ENCODE measurements around the gene CACNA2D1. TPM values are rescaled to one million over a fixed set of nuclear protein-coding genes. Genes with fewer than 3 reads are reported as not detected.
A peak's percentile ranks its signal among the peaks of the same experiment; 100 is the strongest.

CACNA2D1 gene
- total RNA-seq, result under 1 TPM in 1 of 2 donors, not detected in 1; 0.46 TPM

DNA sequence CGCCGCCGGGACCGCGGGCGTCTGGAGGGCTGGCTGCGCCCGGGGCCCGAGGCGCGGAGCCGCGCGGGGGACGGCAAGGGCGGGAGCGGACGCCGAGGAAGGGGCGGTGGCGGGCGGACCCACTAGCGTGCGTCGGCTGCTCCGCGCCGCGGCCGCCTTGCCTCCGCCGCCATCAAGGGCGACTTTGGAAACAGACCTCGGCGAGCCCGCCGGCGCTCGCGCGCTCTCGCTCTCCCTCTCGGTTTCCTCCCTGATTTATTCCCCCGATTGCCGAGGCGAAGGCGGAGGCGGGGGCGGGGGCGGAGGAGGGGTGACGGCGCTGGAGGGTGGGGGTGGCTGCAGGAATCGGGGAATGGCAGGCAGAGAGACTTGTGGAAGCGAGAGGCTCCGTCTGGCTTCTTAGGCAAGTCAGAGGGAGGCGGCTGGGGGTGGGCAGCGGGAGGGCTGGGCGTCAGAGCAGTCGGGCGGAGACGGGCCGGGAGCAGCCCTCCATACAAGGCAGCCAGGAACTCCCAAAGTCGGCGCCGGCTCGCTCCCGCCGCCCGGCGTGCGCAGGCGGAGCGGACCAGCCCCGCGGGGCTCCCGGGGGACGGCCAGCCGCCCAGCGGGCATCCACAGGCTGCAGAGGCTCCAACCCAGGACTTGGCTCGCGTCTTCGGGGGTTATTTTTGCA is at the start of gene CACNA2D1:
CACNA2D1 (minus strand) TSS at position 231 of the 673 bp plus-strand sequence.
- H3K36me3 Mint-ChIP-seq (ENCODE audit: insufficient read depth in 2 of 2), result no peaks in the 10 kb centered on the region
- no peaks in the 10 kb centered on the region for H3K9me3 Mint-ChIP-seq
- H3K4me3 Mint-ChIP-seq, result peak within 1 kb of the TSS; percentile 65 to 75
- ATAC-seq (replicated peaks in 1 of 2) (peak; percentile 44 to 67), DNase-seq (peak in 1 of 2 donors; percentile 15)
- peaks cover 55% of the 10 kb centered on the region for H3K27me3 Mint-ChIP-seq (ENCODE audit: low read depth)
- H3K27ac Mint-ChIP-seq, result no peak within 1 kb of the TSS
- H3K4me1 Mint-ChIP-seq (ENCODE audit: low read depth), result no peaks in the 10 kb centered on the region

DNA sequence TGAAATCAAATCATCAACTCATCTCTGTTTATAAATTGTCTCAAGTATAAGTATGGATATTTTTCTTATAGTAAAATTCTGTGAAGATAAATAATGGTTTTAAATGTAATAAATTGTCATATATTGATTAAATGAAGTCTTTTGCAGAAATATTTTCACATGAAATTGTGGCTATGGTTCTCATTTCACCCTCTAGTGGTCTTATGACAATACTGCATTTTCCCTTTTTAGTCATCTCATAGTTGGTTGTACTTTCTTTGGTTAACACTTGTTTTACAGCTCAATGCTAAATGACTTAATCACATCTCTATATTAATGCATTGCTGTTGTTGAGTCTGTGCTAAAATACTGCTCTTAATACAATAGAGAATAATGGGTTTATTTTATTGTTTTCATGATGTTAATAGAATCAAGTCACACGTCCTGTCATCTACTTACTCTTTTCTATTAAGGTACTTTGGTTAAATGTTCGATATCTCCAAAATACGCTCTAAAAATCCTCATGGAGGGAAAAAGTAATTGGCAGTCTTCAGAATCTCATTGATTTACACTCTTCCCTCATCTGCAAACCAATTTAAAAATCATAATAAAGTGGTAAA is 38.0 kb upstream of the CACNA2D1 start:
- Mint-ChIP-seq H3K27me3 (ENCODE audit: low read depth) (peaks cover 1% of the 10 kb centered on the region), H3K4me1 (ENCODE audit: low read depth) (no peaks in the 10 kb centered on the region), H3K27ac (no peak overlapping the region), H3K9me3 (no peaks in the 10 kb centered on the region), H3K4me3 (no peak overlapping the region), H3K36me3 (ENCODE audit: insufficient read depth in 2 of 2) (no peaks in the 10 kb centered on the region)
- ATAC-seq (replicated peaks in 1 of 2) (no peak), DNase-seq (no peak)

GRCh38 chr7:82477733-82478515 is 34.3 kb upstream of the CACNA2D1 start:
- Mint-ChIP-seq H3K9me3 (peaks cover 0 to 3% of the 10 kb centered on the region in 2 donors), H3K4me3 (no peak overlapping the region), H3K27ac (no peak overlapping the region), H3K36me3 (ENCODE audit: insufficient read depth in 2 of 2) (no peaks in the 10 kb centered on the region), H3K27me3 (ENCODE audit: low read depth) (peaks cover 5% of the 10 kb centered on the region), H3K4me1 (ENCODE audit: low read depth) (no peaks in the 10 kb centered on the region)
- ATAC-seq (replicated peaks in 1 of 2) (no peak), DNase-seq (no peak)

- Mint-ChIP-seq H3K27me3 (ENCODE audit: low read depth) (peaks cover 5% of the 10 kb centered on the region), H3K9me3 (peaks cover 3% of the 10 kb centered on the region in 2 donors), H3K4me3 (no peak overlapping the region), H3K27ac (no peak overlapping the region), H3K4me1 (ENCODE audit: low read depth) (no peaks in the 10 kb centered on the region), H3K36me3 (ENCODE audit: insufficient read depth in 2 of 2) (no peaks in the 10 kb centered on the region)
- DNase-seq, result no peak
- ATAC-seq (replicated peaks in 1 of 2), result no peak
Measured at GRCh38 chr7:82472966-82473365, 29.4 kb upstream of the CACNA2D1 start.

DNA sequence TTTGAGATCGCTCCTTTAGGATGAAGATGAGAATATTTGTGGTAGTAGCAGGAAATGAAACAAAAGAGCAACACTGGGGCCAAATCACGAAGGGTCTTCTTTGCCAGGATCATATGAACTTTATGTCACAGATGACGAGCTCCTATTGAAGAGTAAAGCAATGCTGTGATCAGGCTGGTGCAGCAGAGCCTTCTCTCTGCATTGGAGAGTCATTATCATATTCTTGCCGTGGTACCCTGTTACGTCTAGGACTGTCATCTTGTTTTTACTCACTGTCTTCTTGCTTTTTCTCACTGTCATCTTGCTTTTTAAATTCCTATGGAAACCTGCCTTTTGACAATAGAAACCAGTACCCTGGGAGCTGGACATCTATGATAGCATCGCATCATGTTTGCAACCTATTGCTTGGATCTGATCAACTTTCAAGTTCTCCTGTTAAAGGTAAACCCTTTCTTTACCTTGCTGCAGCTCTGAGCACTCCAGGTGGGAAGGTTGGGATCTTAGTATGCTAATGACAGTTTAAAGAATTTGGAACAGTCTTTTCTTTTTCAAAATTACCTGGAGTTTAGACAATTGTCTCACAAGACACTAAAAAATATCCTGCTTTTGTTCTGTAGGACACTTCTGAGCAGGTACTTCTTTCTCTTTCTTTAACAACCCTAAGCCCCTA is 27.9 kb upstream of the CACNA2D1 start:
- ATAC-seq (replicated peaks in 1 of 2), result no peak
- Mint-ChIP-seq H3K9me3 (peaks cover 3% of the 10 kb centered on the region in 2 donors), H3K36me3 (ENCODE audit: insufficient read depth in 2 of 2) (no peaks in the 10 kb centered on the region), H3K4me1 (ENCODE audit: low read depth) (no peaks in the 10 kb centered on the region), H3K4me3 (no peak overlapping the region), H3K27me3 (ENCODE audit: low read depth) (peaks cover 3% of the 10 kb centered on the region), H3K27ac (no peak overlapping the region)
- no peak for DNase-seq

- Mint-ChIP-seq H3K27me3 (ENCODE audit: low read depth) (no peaks in the 10 kb centered on the region), H3K36me3 (ENCODE audit: insufficient read depth in 2 of 2) (no peaks in the 10 kb centered on the region), H3K27ac (no peak overlapping the region), H3K9me3 (peaks cover 3 to 5% of the 10 kb centered on the region in 2 donors), H3K4me3 (no peak overlapping the region), H3K4me1 (ENCODE audit: low read depth) (no peaks in the 10 kb centered on the region)
- DNase-seq, result no peak
- ATAC-seq (replicated peaks in 1 of 2), result no peak
Measured at GRCh38 chr7:82469207-82469606, 25.6 kb upstream of the CACNA2D1 start.

DNA sequence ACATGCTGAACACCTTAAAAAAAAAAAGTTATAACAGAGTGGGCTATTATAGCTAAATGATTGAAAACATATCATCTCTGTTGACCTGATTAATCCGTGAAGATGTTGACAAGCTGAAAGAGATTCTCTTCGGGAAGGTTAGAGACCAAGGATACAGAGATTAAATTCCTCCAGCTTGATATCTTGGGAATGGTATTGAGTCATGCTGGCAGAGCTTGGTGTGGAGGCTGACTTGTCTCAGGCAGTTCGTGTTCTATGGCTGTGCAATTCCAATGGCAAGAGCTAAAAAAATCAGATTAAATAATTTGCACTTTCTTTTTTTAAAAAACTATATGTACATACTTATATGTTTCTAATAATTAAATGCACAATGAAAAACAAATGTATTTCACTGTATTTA is 24.9 kb upstream of the CACNA2D1 start:
- no peaks in the 10 kb centered on the region for H3K27me3 Mint-ChIP-seq (ENCODE audit: low read depth)
- no peak overlapping the region for H3K4me3 Mint-ChIP-seq
- no peaks in the 10 kb centered on the region for H3K4me1 Mint-ChIP-seq (ENCODE audit: low read depth)
- no peaks in the 10 kb centered on the region for H3K36me3 Mint-ChIP-seq (ENCODE audit: insufficient read depth in 2 of 2)
- peaks cover 1 to 5% of the 10 kb centered on the region in 2 donors for H3K9me3 Mint-ChIP-seq
- DNase-seq, result no peak
- no peak for ATAC-seq (replicated peaks in 1 of 2)
- no peak overlapping the region for H3K27ac Mint-ChIP-seq

DNA sequence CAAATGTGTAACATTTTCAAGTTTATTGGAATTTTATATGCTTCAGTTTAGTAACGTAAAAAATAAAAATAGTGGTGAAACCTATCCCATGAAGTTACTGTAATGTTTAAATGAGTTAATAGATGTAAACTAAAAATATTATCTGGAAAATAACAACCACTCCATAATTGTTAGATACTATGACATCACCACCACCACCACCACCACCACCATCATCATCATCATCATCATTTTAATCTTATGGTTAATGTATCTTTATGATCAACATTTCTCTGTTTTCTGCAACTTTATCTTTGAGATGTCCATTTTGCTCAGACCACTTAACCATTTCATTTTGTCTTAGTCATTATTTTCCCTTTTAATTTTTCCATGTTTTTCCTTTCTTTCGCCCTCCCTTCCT is 23.4 kb upstream of the CACNA2D1 start:
- no peaks in the 10 kb centered on the region for H3K36me3 Mint-ChIP-seq (ENCODE audit: insufficient read depth in 2 of 2)
- no peak overlapping the region for H3K27ac Mint-ChIP-seq
- no peaks in the 10 kb centered on the region for H3K27me3 Mint-ChIP-seq (ENCODE audit: low read depth)
- H3K4me1 Mint-ChIP-seq (ENCODE audit: low read depth), result no peaks in the 10 kb centered on the region
- ATAC-seq (replicated peaks in 1 of 2) (no peak), DNase-seq (no peak)
- peaks cover 0 to 5% of the 10 kb centered on the region in 2 donors for H3K9me3 Mint-ChIP-seq
- no peak overlapping the region for H3K4me3 Mint-ChIP-seq

GRCh38 chr7:82464372-82464771 is 20.8 kb upstream of the CACNA2D1 start:
- H3K9me3 Mint-ChIP-seq, result peaks cover 0 to 2% of the 10 kb centered on the region in 2 donors

DNA sequence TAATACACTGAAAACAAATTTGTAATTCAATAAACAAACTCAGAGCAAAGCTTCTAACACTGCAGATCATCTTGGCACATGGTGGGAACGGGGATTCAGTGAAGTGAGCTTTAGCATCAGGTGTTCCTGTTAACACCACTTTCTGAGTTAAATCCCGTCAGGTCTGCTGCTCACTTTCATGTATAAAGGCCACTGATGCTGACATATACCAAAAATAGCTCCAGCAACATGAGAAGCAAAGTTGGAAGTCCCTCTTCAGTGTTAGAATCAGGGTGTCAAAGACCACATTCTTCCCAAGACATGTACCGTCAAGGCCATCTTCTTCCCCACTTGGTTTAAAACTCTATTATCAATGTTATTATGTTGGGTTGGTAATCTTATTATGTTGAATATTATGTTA is 11.7 kb upstream of the CACNA2D1 start:
- Mint-ChIP-seq H3K27me3 (ENCODE audit: low read depth) (no peaks in the 10 kb centered on the region), H3K27ac (no peak overlapping the region), H3K9me3 (peaks cover 0 to 2% of the 10 kb centered on the region in 2 donors), H3K36me3 (ENCODE audit: insufficient read depth in 2 of 2) (no peaks in the 10 kb centered on the region), H3K4me3 (no peak overlapping the region), H3K4me1 (ENCODE audit: low read depth) (no peaks in the 10 kb centered on the region)
- DNase-seq (no peak), ATAC-seq (replicated peaks in 1 of 2) (no peak)

More at GRCh38 chr7:82464372-82464771, 20.8 kb upstream of the CACNA2D1 start:
- no peak overlapping the region for H3K27ac Mint-ChIP-seq
- no peaks in the 10 kb centered on the region for H3K27me3 Mint-ChIP-seq (ENCODE audit: low read depth)
- DNase-seq (no peak), ATAC-seq (replicated peaks in 1 of 2) (no peak)
- H3K4me3 Mint-ChIP-seq, result no peak overlapping the region
- peaks cover 0 to 3% of the 10 kb centered on the region in 2 donors for H3K36me3 Mint-ChIP-seq (ENCODE audit: insufficient read depth in 2 of 2)
- H3K4me1 Mint-ChIP-seq (ENCODE audit: low read depth), result no peaks in the 10 kb centered on the region

GRCh38 chr7:82450759-82451158 is 7.2 kb upstream of the CACNA2D1 start:
- ATAC-seq (replicated peaks in 1 of 2), result no peak
- peaks cover 12% of the 10 kb centered on the region for H3K27me3 Mint-ChIP-seq (ENCODE audit: low read depth)

GRCh38 chr7:82449910-82450309 is 6.3 kb upstream of the CACNA2D1 start:
- H3K36me3 Mint-ChIP-seq (ENCODE audit: insufficient read depth in 2 of 2), result no peaks in the 10 kb centered on the region
- H3K27me3 Mint-ChIP-seq (ENCODE audit: low read depth), result peaks cover 20% of the 10 kb centered on the region
- no peak overlapping the region for H3K27ac Mint-ChIP-seq
- no peak for DNase-seq
- no peaks in the 10 kb centered on the region for H3K4me1 Mint-ChIP-seq (ENCODE audit: low read depth)
- no peak for ATAC-seq (replicated peaks in 1 of 2)
- H3K4me3 Mint-ChIP-seq, result no peak overlapping the region
- H3K9me3 Mint-ChIP-seq, result peaks cover 0 to 2% of the 10 kb centered on the region in 2 donors

More at GRCh38 chr7:82450759-82451158, 7.2 kb upstream of the CACNA2D1 start:
- Mint-ChIP-seq H3K9me3 (peaks cover 0 to 2% of the 10 kb centered on the region in 2 donors), H3K4me1 (ENCODE audit: low read depth) (no peaks in the 10 kb centered on the region), H3K4me3 (no peak overlapping the region), H3K27ac (no peak overlapping the region), H3K36me3 (ENCODE audit: insufficient read depth in 2 of 2) (no peaks in the 10 kb centered on the region)
- no peak for DNase-seq

DNA sequence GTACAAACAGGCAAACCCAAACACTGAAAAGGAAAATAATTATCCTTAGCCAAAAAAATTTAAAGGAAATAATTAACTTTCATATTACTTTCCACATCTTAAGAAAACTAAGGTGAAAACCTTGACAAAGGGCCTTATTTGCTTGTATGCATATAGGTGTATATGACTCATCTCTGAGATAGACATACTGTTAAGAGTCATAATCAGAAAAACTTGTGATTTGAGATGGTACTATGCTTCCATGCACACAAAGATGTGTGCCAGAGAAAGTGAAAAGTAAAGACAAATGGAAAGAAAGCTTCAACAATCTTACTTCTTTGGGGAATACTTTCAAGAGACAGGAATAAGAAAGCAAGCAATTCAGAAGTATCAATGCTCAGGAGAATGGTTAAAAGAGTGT is 3.3 kb upstream of the CACNA2D1 start:
- no peak for ATAC-seq (replicated peaks in 1 of 2)
- H3K27me3 Mint-ChIP-seq (ENCODE audit: low read depth), result peaks cover 39% of the 10 kb centered on the region

More for the DNA sequence above, 3.3 kb upstream of the CACNA2D1 start:
- no peak for DNase-seq
- H3K27ac Mint-ChIP-seq, result no peak overlapping the region
- no peak overlapping the region for H3K4me3 Mint-ChIP-seq
- H3K36me3 Mint-ChIP-seq (ENCODE audit: insufficient read depth in 2 of 2), result no peaks in the 10 kb centered on the region
- H3K9me3 Mint-ChIP-seq, result no peaks in the 10 kb centered on the region
- no peaks in the 10 kb centered on the region for H3K4me1 Mint-ChIP-seq (ENCODE audit: low read depth)
